GM12892 (cell line): Measurements from ENCODE around the gene PIM3.

Experiments used
- DNase-seq: peaks from one replicate; pipeline ENCODE4 v3.0.0; 2011; ENCODE audit not compliant: insufficient read length
- FAIRE-seq: peaks from 2 replicates; lab custom pipeline; 2011; peaks lifted over from hg19 to GRCh38; lab: Jason Lieb, UNC
- POLR2A ChIP-seq: IDR thresholded peaks from 2 replicates; pipeline ENCODE4 v1.6.1; 2011; ENCODE audit warnings: low read depth, low read length, control low read depth
- POLR2AphosphoS5 ChIP-seq: IDR thresholded peaks from 2 replicates; pipeline ENCODE4 v1.6.1; 2011; ENCODE audit warnings: low read depth, low read length, control low read depth
- TAF1 ChIP-seq: IDR thresholded peaks from 2 replicates; pipeline ENCODE4 v1.6.1; 2011; ENCODE audit warnings: low read depth, mild to moderate bottlenecking, control low read depth, low read length, borderline replicate concordance

PIM3 gene

GRCh38 chr22:49947296-49947622, 13.3 kb upstream of the PIM3 start:
- TF ChIP-seq POLR2A: no peak
- no peak for TF ChIP-seq POLR2AphosphoS5
- no peak for TF ChIP-seq TAF1
- FAIRE-seq: no peak
- no peak for DNase-seq

GRCh38 chr22:49948116-49948957, 12.2 kb upstream of the PIM3 start:
- FAIRE-seq (no peak), DNase-seq (no peak)
- TF ChIP-seq POLR2AphosphoS5: no peak
- TF ChIP-seq POLR2A: no peak
- no peak for TF ChIP-seq TAF1

- no peak for TF ChIP-seq TAF1
- no peak for TF ChIP-seq POLR2AphosphoS5
- no peak for TF ChIP-seq POLR2A
These were observed 11.3 kb upstream of the PIM3 start for GRCh38 chr22:49948958-49949913.

GRCh38 chr22:49949914-49950292, 10.7 kb upstream of the PIM3 start:
- DNase-seq (no peak), FAIRE-seq (no peak)
- TF ChIP-seq POLR2A (no peak), POLR2AphosphoS5 (no peak), TAF1 (no peak)

More at GRCh38 chr22:49948958-49949913, 11.3 kb upstream of the PIM3 start:
- no peak for FAIRE-seq
- DNase-seq: no peak

- no peak for FAIRE-seq
- TF ChIP-seq POLR2AphosphoS5 (no peak), TAF1 (no peak), POLR2A (no peak)
These were observed 10.1 kb upstream of the PIM3 start for GRCh38 chr22:49950396-49950994.

GRCh38 chr22:49951000-49951677, 9.4 kb upstream of the PIM3 start:
- DNase-seq: no peak
- TF ChIP-seq POLR2AphosphoS5: no peak
- no peak for TF ChIP-seq TAF1
- TF ChIP-seq POLR2A: no peak
- no peak for FAIRE-seq

More at GRCh38 chr22:49950396-49950994, 10.1 kb upstream of the PIM3 start:
- DNase-seq: no peak

- DNase-seq (no peak), FAIRE-seq (no peak)
- TF ChIP-seq POLR2A (no peak), TAF1 (no peak), POLR2AphosphoS5 (no peak)
These were observed 8.9 kb upstream of the PIM3 start for GRCh38 chr22:49951678-49951985.

- DNase-seq: no peak
- FAIRE-seq: no peak
- TF ChIP-seq TAF1 (no peak), POLR2A (no peak), POLR2AphosphoS5 (no peak)
These were observed 8.3 kb upstream of the PIM3 start for GRCh38 chr22:49951986-49952896.

- TF ChIP-seq TAF1: no peak
- no peak for TF ChIP-seq POLR2A
- no peak for TF ChIP-seq POLR2AphosphoS5
- DNase-seq (no peak), FAIRE-seq (no peak)
These were observed 7.4 kb upstream of the PIM3 start for GRCh38 chr22:49953027-49953679.

- FAIRE-seq (no peak), DNase-seq (no peak)
- TF ChIP-seq POLR2AphosphoS5 (no peak), POLR2A (no peak), TAF1 (no peak)
These were observed 6.8 kb upstream of the PIM3 start for GRCh38 chr22:49953680-49954344.
